Suprapubic skin (tissue), 4 donors: ENCODE measurements around the gene FSTL4.

Source experiments
- CTCF ChIP-seq, 2 donors: fragments of 200-600 bp in 1 of 2; fragments of 450-650 bp in 1 of 2; sonication (generic) in 1 of 2; IDR thresholded peaks; one replicate each; pipeline ENCODE4 v1.5.1; 2016 to 2019; ENCODE audit warnings: antibody characterized with exemption in 2 of 2, mild to moderate bottlenecking in 1 of 2, moderate library complexity in 1 of 2
- EP300 ChIP-seq: sonication (generic); formaldehyde crosslinking; IDR thresholded peaks from one replicate; pipeline ENCODE4 v1.6.1; 2017; ENCODE audit warnings: antibody characterized with exemption
- POLR2A ChIP-seq, 2 donors: fragments of 450-650 bp; IDR thresholded peaks; one replicate each; pipeline ENCODE4 v1.6.1; 2017; ENCODE audit warnings: antibody characterized with exemption in 2 of 2, mild to moderate bottlenecking in 2 of 2, moderate library complexity in 2 of 2
- POLR2AphosphoS5 ChIP-seq, 3 donors: sonication (generic); formaldehyde crosslinking; IDR thresholded peaks; one replicate each; pipeline ENCODE4 v1.6.1; 2017; ENCODE audit warnings: antibody characterized with exemption in 3 of 3

- TF ChIP-seq CTCF (IDR thresholded peaks at IDR 0.05) = no peak
- no peak for TF ChIP-seq POLR2A (IDR thresholded peaks at IDR 0.05)
- TF ChIP-seq POLR2AphosphoS5 (IDR thresholded peaks at IDR 0.05) = no peak
- TF ChIP-seq EP300 = no peak
These were observed 83.5 kb downstream of the FSTL4 start for GRCh38 chr5:133528841-133529240.
